Endothelial cell (in vitro differentiated cells): ENCODE data around the gene BAZ1A. TPM values are rescaled to one million over a fixed set of nuclear protein-coding genes. Genes with fewer than 3 reads are reported as not detected.

Source experiments
- DNase-seq: peaks from one replicate; pipeline ENCODE4 v3.0.0; 2021; ENCODE audit warnings: low spot score
- H3K27ac Mint-ChIP-seq: one replicate; pipeline ENCODE4 v1.8.0; 2021; ENCODE audit warnings: mixed read lengths, inconsistent platforms; ENCODE audit not compliant: unreplicated experiment
- H3K27me3 Mint-ChIP-seq: one replicate; pipeline ENCODE4 v1.8.0; 2021; ENCODE audit warnings: mild to moderate bottlenecking, moderate library complexity, mixed read lengths, inconsistent platforms; ENCODE audit not compliant: unreplicated experiment
- H3K36me3 Mint-ChIP-seq: one replicate; pipeline ENCODE4 v1.8.0; 2021; ENCODE audit warnings: mild to moderate bottlenecking, low read depth, mixed read lengths, inconsistent platforms; ENCODE audit not compliant: unreplicated experiment
- H3K4me1 Mint-ChIP-seq: one replicate; pipeline ENCODE4 v1.8.0; 2021; ENCODE audit warnings: mild to moderate bottlenecking, mixed read lengths, inconsistent platforms; ENCODE audit not compliant: unreplicated experiment
- H3K4me3 Mint-ChIP-seq: one replicate; pipeline ENCODE4 v1.8.0; 2021; ENCODE audit warnings: mild to moderate bottlenecking, mixed read lengths, inconsistent platforms; ENCODE audit not compliant: unreplicated experiment
- H3K9me3 Mint-ChIP-seq: one replicate; pipeline ENCODE4 v1.8.0; 2021; ENCODE audit warnings: mixed read lengths, inconsistent platforms; ENCODE audit not compliant: unreplicated experiment
- total RNA-seq: library from RNA; stranded (reverse); fragmentation: NEBNext Ultra II Directional; extraction: Animal tissue kit (Norgen Biotek cat#: 25700); gene quantifications from one replicate; pipeline ENCODE4 v1.2.1, GENCODE V29; 2021; ENCODE audit not compliant: unreplicated experiment
- TF ChIP-seq, protein P1 (sequence below): fragments of 200-600 bp; sonication (generic); IDR thresholded peaks from one replicate; pipeline ENCODE4 v1.5.0; 2021; ENCODE audit warnings: antibody characterized with exemption; ENCODE audit not compliant: unreplicated experiment

Gene BAZ1A
- total RNA-seq, 1 donor from 2014 or later: 27.2 TPM

DNA sequence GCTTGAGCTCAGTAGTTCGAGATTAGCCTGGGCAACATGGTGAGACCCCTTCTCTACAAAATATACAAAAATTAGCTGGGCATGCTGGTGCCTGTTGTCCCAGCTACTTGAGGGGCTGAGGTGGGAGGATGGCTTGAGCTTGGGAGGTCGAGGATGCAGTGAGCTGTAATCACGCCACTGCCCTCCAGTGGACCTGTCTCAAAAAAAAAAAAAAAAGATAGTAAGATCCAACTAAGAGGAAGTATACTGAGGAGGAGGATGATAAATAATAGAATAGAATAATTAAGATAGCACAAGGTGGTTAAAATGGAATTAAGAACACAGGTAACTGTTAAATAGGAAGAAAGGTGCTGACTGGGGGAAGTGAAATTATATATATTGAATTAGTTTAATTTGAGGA, 37.0 kb upstream of the BAZ1A start:
- TF ChIP-seq, protein P1, sequence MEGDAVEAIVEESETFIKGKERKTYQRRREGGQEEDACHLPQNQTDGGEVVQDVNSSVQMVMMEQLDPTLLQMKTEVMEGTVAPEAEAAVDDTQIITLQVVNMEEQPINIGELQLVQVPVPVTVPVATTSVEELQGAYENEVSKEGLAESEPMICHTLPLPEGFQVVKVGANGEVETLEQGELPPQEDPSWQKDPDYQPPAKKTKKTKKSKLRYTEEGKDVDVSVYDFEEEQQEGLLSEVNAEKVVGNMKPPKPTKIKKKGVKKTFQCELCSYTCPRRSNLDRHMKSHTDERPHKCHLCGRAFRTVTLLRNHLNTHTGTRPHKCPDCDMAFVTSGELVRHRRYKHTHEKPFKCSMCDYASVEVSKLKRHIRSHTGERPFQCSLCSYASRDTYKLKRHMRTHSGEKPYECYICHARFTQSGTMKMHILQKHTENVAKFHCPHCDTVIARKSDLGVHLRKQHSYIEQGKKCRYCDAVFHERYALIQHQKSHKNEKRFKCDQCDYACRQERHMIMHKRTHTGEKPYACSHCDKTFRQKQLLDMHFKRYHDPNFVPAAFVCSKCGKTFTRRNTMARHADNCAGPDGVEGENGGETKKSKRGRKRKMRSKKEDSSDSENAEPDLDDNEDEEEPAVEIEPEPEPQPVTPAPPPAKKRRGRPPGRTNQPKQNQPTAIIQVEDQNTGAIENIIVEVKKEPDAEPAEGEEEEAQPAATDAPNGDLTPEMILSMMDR: no peak
- no peak for DNase-seq
- H3K9me3 Mint-ChIP-seq: no peaks in the 10 kb centered on the region

DNA sequence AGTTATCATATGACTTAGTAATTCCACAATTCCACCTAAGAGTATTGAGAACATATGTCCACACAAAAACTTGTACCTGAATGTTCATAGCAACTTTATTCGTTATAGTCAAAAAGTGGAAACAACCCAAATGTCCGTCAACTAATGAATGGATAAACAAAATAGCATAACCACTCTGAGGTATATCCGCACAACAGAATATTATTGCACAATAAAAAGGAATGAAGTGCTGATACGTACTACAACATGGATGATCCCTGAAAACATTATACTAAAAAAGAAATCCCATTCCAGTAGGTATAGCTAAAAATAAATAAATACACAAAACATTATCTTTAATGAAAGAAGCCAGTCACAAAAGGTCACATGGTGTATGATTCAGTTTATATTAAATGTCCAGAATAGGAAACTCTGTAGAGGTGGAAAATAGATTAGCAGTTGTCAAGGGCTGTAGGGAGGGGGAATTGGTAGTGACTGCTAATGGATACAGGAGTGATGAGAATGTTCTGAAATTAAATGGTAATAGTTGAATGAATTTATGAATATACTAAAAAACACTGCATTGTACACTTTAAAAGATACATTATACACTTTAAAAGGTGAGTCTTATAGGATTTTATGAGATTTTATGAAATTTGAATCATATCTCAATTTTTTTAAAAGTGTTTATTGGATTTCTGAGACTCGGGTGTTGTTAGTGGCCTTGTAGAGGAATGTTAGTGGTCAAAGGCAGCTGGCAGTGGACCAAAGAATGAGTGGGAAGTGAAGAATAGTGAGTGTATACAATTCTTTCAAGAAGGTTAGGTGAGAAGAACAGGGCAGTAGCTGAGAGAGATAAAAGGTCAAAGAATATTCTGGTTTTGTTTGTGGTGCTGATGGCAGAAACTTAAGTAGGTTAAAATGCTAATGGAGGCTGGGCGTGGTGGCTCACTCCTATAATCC, 36.3 kb upstream of the BAZ1A start:
- no peak overlapping the region for H3K4me3 Mint-ChIP-seq
- no peak overlapping the region for H3K27ac Mint-ChIP-seq
- H3K36me3 Mint-ChIP-seq: no peaks in the 10 kb centered on the region
- H3K4me1 Mint-ChIP-seq: no peaks in the 10 kb centered on the region
- DNase-seq: no peak
- TF ChIP-seq, protein P1: no peak
- H3K27me3 Mint-ChIP-seq: no peaks in the 10 kb centered on the region
- H3K9me3 Mint-ChIP-seq: no peaks in the 10 kb centered on the region

More for the DNA sequence above, 37.0 kb upstream of the BAZ1A start:
- no peaks in the 10 kb centered on the region for H3K27me3 Mint-ChIP-seq
- no peaks in the 10 kb centered on the region for H3K36me3 Mint-ChIP-seq
- no peaks in the 10 kb centered on the region for H3K4me1 Mint-ChIP-seq
- no peak overlapping the region for H3K27ac Mint-ChIP-seq
- H3K4me3 Mint-ChIP-seq: no peak overlapping the region

- Mint-ChIP-seq H3K9me3 (no peaks in the 10 kb centered on the region), H3K27me3 (no peaks in the 10 kb centered on the region), H3K4me3 (no peak overlapping the region)
Measured at GRCh38 chr14:34906287-34906686, 31.1 kb upstream of the BAZ1A start.

GRCh38 chr14:34895277-34895676, 20.1 kb upstream of the BAZ1A start:
- H3K4me1 Mint-ChIP-seq: peaks cover 3% of the 10 kb centered on the region
- TF ChIP-seq, protein P1: no peak
- H3K36me3 Mint-ChIP-seq: no peaks in the 10 kb centered on the region
- H3K9me3 Mint-ChIP-seq: no peaks in the 10 kb centered on the region
- H3K27me3 Mint-ChIP-seq: no peaks in the 10 kb centered on the region
- no peak for DNase-seq
- no peak overlapping the region for H3K27ac Mint-ChIP-seq
- no peak overlapping the region for H3K4me3 Mint-ChIP-seq

More at GRCh38 chr14:34906287-34906686, 31.1 kb upstream of the BAZ1A start:
- Mint-ChIP-seq H3K27ac (no peak overlapping the region), H3K36me3 (no peaks in the 10 kb centered on the region), H3K4me1 (no peaks in the 10 kb centered on the region)
- TF ChIP-seq, protein P1: no peak
- no peak for DNase-seq

GRCh38 chr14:34890937-34891336, 15.8 kb upstream of the BAZ1A start:
- H3K4me1 Mint-ChIP-seq: peaks cover 3% of the 10 kb centered on the region
- no peak for DNase-seq

More at GRCh38 chr14:34890937-34891336, 15.8 kb upstream of the BAZ1A start:
- Mint-ChIP-seq H3K4me3 (no peak overlapping the region), H3K9me3 (no peaks in the 10 kb centered on the region), H3K27ac (no peak overlapping the region), H3K27me3 (no peaks in the 10 kb centered on the region), H3K36me3 (no peaks in the 10 kb centered on the region)
- TF ChIP-seq, protein P1: no peak
